ENCODE measurements around the gene DROSHA.
"Not testable (repeated sequence)": the region's sequence is repeated elsewhere in the genome, so short reads cannot be mapped to it uniquely, and the experiment has no call there.

The DROSHA gene

GRCh38 chr5:31378136-31378535 lies 153.8 kb downstream of the DROSHA start:
- no peak for DNase-seq

DNA sequence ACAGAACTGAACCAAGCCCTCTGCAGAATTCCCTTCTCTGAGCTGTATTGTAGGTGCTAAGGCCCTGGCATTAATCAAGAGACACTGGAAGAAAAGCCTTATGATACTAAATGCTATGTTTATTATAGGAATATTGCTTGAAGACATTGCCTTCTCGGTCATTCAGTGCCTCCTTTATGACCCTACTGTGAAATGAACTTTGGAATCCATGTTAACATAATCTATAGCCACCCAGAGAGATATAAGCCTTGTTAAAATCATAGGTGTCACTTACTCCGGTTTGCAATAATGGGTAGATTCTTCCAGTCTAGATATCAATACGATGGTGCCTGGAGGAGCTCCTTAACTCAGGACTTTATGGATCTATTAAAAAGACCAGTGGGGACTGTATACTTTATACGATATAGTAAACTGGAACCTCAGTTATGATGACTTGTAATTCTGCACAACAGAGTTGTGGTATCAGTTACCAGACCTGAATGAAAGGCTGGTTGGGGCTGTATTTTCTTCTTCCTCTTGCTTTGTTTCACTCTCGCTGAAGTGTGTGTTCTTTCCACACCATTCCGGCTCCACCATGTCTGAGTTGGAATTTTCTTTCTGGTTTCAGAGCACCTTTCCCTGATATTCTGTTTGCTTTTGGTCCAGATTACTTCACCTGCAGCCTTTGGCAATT lies 154.5 kb downstream of the DROSHA start:
- no peak for DNase-seq

DNA sequence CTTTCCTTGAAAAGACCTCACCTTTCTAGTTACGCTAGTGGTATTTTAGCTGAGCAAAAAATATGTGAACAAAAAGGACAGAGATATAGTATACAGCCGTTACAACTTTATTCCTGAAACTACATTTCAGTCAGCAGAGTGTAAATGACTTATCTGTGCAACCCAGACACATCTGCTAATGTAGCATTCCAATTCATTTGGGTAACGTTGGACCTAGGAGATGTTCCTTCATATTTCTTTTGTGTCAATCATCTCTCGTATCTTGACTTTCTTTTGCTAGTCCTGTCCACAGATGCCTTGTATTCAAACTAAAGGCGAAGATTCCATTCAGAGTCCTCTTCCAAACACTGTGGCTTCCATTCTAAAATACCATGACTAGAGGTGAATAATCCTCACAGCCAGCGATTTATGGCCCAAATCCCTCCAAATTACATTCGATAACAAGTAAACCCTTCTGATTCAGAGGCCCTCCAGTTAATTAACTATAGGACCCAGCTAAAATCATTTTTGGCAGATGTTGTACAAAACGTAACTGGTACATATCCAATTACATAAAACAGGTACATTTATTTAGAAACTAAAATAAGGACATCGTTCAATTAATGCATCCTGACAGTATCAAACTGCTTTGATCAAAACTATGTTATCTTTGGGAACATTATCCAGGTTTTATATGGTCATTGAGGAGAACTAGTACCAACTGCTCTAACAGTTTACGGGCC lies 155.7 kb downstream of the DROSHA start:
- DNase-seq = no peak

GRCh38 chr5:31372124-31372523 lies 159.8 kb downstream of the DROSHA start:
- no peak for DNase-seq

DNA sequence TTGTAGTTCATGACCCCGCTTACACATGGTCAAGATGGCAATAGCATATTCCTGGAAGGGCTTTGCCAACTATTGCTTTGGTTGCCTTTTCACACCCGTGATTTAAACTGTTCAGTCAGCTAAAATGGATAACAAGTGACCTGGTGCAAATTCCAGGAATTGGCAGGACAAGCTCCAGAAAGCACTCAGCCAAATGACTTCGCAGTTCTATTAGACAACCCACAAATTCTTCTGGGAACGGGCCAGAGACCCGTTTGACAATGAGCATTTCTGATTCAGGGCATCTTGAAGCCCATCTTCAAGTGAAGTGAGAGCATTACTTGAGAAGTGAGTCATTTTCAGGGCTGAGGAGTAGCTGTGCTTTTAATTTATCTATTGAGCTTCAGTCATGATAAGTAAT lies 165.0 kb downstream of the DROSHA start:
- no peak for DNase-seq

DNA sequence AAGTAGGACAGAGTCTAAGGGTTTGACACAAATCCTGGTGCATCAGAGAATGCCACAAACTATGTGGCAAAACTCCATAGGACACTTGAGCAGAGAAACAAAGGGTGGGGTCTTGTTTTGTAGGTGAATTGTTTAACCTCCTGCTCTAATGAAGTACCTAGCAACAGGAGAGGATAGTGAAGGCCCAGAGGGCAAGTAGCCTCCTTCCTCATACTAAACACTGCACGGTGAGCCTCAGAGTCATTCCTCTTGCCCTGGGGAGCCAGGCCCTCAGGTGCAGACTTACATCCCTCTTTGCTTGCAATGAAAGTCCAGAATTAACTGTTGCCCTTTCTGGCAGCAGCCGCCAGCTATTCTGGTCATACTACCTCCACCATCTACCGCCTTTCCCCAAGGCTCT lies 166.1 kb downstream of the DROSHA start:
- no peak for DNase-seq

DNA sequence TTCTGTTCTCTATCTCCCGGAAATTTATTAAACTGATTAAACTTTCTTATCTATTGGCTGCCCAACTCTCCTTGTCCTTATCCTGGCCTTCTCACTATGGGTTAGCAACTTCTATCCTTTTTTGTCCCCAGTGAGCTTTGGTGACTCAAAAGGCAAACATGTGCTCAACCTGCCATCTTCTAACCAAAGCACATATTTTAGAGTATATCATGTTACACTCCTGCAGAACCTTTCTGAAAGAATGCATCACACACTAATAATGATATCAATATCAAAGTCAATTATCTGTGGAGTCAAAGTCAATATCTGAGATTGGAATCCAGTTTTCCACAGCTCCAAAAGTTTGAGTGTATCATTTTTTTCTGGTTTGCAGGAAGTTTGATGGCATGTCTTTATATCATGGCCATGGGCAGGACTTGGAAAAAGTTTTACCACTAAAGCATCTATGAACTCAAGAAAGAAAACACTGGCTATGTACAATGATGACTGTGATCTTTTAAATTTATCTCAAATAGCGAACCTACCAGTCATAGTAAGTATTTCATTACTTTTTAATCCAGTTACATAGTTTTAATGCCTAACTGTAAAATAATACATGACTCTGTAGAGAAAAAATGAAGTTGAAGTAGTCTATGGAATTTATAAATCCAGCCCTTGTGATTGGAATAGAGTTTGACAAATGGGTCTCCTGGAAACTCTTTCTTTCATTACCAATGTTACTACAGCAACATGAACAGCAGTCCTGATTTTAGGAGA lies 166.8 kb downstream of the DROSHA start:
- DNase-seq = no peak

DNA sequence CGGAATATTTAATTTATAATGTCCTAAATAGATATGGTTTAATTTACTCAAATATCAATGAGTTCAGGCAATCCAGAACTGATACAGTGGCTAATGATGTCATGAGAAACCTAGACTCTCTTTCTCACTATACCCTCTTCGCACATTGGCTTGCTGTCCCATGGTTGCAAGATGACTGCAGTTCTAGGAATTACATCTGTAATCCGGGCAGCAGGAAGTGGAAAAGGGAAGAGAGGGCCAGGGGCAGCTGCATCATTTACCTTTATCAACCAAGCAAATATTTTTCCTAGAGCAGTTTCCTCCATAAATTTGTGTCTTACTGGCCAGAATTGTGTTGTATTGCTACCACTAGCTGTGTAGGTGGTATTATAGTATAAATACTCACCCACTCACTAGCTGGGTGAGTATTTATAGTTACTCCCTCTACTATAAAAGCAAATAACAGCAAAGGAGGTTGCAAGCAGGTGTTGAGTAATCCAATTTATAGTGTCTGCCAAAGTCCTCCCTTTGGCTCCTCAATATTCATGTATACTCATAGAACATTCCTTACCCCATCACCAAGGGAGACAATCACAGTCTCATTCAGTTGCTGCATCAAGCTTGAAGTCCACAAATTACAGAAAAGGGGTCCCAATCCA lies 168.8 kb downstream of the DROSHA start:
- DNase-seq = no peak

- DNase-seq = no peak
Measured at GRCh38 chr5:31362529-31362900, 169.4 kb downstream of the DROSHA start.

- not testable (repeated sequence) for DNase-seq
Measured at GRCh38 chr5:31361704-31362528, 170.0 kb downstream of the DROSHA start.

DNA sequence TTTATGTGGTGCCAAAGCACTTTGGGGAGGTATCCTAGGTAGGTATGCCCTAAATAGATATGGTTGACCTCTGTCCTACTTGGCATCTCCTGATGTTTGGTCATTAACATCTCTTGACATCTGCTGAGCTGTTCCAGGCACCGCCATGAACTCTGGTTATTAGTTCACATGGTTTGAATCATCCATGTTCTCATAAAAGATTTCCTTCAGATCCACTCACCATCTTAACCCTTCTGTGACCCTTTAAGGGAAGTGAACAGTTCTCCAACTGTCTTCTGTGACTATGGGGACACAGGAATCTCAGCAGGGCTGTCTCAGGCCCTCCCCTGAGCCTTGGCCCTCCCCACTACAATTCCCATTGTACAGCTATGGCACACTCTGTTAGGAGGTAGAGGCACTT lies 170.7 kb downstream of the DROSHA start:
- DNase-seq = no peak

- DNase-seq = no peak
Measured at GRCh38 chr5:31359839-31360238, 172.1 kb downstream of the DROSHA start.

GRCh38 chr5:31357038-31357437 lies 174.9 kb downstream of the DROSHA start:
- no peak for DNase-seq

DNA sequence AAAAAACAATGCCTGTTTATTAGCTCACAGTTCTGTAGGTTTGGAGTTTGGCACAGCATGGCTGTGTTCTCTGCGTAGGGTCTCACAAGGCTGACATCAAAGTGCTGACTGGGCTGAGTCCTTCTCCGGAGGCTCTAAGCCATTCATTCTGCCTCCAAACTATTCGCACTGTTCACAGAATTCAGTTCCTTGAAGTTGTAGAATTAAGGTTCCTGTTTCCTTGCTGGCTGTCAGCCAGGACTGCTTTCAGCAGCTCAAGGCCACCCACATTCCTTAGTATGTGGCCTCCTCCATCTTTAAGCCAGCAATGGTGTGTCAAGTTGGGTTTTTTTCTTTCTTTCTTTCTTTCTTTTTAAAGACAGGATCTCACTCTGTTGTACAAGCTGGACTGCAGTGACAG lies 176.6 kb downstream of the DROSHA start:
- DNase-seq = no peak
